ENCODE data around the gene ARID1A. TPM values are rescaled to one million over a fixed set of nuclear protein-coding genes. Genes with fewer than 3 reads are reported as not detected.

ARID1A gene
- total and polyA plus RNA-seq, 2 of the 8 experiments (the other 6 are each of a cell fraction or from before 2014, with no cell fraction given) = 52.1 to 103 TPM

- TF ChIP-seq CBX8 (IDR thresholded peaks at IDR 0.05; ENCODE audit: borderline replicate concordance, low read depth, low read length) = no peak
- TF ChIP-seq CREB1 (IDR thresholded peaks at IDR 0.05) = no peak
- TF ChIP-seq POU5F1 (IDR thresholded peaks at IDR 0.05; ENCODE audit: low read depth, low read length) = no peak
These were observed 43.6 kb downstream of the ARID1A start (continued) for GRCh38 chr1:26739329-26739914.

Measured in H1 (cell line).